AG04450 (cell line): Measurements from ENCODE around the gene SUPT7L. TPM values are rescaled to one million over a fixed set of nuclear protein-coding genes. Genes with fewer than 3 reads are reported as not detected.
"Not testable (repeated sequence)": the region's sequence is repeated elsewhere in the genome, so short reads cannot be mapped to it uniquely, and the experiment has no call there.

Source experiments
- CTCF ChIA-PET: fragments of 300-600, 350-600 bp; formaldehyde crosslinking; extraction: SDS; loops from one replicate; lab custom pipeline; 2022; ENCODE audit warnings: antibody characterized with exemption, inconsistent platforms; lab: Charles Lee
- POLR2A ChIA-PET: fragments of 350-600 bp; formaldehyde crosslinking; extraction: SDS; loops from one replicate; lab custom pipeline; 2021; ENCODE audit warnings: antibody characterized with exemption, inconsistent platforms; lab: Yijun Ruan, JAX
- DNase-seq: peaks from one replicate; pipeline ENCODE4 v3.0.0-alpha.2; 2011; ENCODE audit warnings: low read depth, low spot score
- H3K27ac ChIP-seq: one replicate; pipeline ENCODE4 v1.5.1; 2012; ENCODE audit warnings: low read depth, low read length, control low read depth
- H3K27me3 ChIP-seq: one replicate; pipeline ENCODE4 v1.6.0; 2012; ENCODE audit warnings: low read length; ENCODE audit not compliant: control insufficient read depth, insufficient read depth
- H3K4me3 ChIP-seq: 2 replicates; pipeline ENCODE4 v1.5.1; 2011; ENCODE audit warnings: mild to moderate bottlenecking, low read depth, low read length, control low read depth
- H3K9me3 ChIP-seq: 2 replicates; pipeline ENCODE4 v1.5.1; 2012; ENCODE audit warnings: low read length; ENCODE audit not compliant: control insufficient read depth, insufficient read depth
- polyA plus RNA-seq: library from polyadenylated mRNA; depleted of rRNA; stranded (reverse); fragments of >200 nt; gene quantifications from 2 replicates; pipeline ENCODE4 v1.2.3, GENCODE V29; 2011
- TF ChIP-seq, protein P1 (sequence below): IDR thresholded peaks from 2 replicates; pipeline ENCODE4 v1.5.1; 2011; ENCODE audit warnings: low read depth, low read length, control low read depth, inconsistent platforms

The SUPT7L gene
- polyA plus RNA-seq, 1 experiment, result 46.7 TPM

DNA sequence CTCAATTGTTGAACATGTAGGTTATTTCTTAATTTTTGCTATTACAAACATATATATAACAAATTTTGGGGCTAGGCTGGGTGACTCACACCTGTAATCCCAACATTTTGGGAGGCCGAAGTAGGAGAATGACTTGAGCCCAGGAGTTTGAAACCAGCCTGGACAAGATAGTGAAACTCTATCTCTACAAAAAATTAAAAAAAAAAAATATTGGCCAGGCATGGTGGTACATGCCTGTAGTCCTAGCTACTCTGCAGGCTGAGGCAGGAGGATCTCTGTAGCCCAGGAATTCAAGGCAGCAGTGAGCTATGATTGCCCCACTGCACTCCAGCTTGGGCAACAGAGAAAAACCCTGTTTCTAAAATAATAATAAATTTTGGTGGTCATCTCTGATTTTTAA is 23.8 kb upstream of the SUPT7L start:
- H3K27me3 ChIP-seq, result no peaks in the 10 kb centered on the region
- ChIA-PET CTCF (no interaction called here), POLR2A (no interaction called here)
- H3K9me3 ChIP-seq, result no peaks in the 10 kb centered on the region
- no peak overlapping the region for H3K4me3 ChIP-seq
- H3K27ac ChIP-seq, result no peak overlapping the region
- TF ChIP-seq, protein P1, sequence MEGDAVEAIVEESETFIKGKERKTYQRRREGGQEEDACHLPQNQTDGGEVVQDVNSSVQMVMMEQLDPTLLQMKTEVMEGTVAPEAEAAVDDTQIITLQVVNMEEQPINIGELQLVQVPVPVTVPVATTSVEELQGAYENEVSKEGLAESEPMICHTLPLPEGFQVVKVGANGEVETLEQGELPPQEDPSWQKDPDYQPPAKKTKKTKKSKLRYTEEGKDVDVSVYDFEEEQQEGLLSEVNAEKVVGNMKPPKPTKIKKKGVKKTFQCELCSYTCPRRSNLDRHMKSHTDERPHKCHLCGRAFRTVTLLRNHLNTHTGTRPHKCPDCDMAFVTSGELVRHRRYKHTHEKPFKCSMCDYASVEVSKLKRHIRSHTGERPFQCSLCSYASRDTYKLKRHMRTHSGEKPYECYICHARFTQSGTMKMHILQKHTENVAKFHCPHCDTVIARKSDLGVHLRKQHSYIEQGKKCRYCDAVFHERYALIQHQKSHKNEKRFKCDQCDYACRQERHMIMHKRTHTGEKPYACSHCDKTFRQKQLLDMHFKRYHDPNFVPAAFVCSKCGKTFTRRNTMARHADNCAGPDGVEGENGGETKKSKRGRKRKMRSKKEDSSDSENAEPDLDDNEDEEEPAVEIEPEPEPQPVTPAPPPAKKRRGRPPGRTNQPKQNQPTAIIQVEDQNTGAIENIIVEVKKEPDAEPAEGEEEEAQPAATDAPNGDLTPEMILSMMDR, result no peak
- DNase-seq, result no peak

DNA sequence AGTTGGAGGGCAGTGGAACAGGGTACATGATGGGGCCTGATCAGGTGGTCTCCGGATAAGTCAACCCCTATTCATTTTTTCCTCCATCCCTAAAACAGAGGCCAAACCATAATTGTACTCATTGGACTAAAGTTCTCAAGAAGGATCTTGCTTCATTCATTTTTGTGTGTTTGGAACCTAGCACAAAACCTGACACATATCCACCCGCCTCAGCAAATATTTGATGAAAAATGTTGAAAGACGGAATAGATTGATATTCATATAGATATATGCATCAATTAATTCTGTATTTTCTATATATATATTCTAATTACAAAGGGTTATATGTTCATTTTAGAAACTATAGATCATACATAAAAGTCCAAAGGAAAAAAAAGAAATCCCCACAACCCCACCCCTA is 22.2 kb upstream of the SUPT7L start:
- DNase-seq, result no peak
- Histone ChIP-seq H3K9me3 (no peaks in the 10 kb centered on the region), H3K4me3 (no peak overlapping the region), H3K27me3 (no peaks in the 10 kb centered on the region), H3K27ac (no peak overlapping the region)
- ChIA-PET CTCF (interaction anchor here (0.5 kb wide), 1 partner anchor 418 kb away, joined by 4 read pairs; no protein-coding TSS in a partner anchor), POLR2A (no interaction called here)
- TF ChIP-seq, protein P1, result no peak

DNA sequence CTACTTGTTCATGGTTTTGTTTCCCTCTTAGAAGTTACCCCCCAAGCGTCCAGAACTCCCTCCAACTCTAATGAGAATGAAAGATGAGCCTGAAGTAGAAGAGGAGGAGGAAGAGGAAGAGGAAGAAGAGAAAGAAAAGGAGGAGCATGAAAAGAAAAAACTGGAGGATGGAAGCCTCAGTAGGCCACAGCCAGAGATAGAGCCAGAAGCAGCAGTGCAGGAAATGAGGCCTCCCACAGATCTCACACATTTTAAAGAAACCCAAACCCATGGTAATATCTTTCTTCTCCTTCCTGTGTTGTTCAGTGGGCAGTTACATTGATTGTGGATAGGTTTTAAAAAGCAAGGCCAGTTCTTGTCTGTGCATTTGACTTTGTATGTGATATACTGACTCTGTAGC is 21.6 kb upstream of the SUPT7L start:
- H3K27ac ChIP-seq, POLR2A ChIA-PET, H3K9me3 ChIP-seq, H3K27me3 ChIP-seq, DNase-seq, H3K4me3 ChIP-seq: not testable (repeated sequence)
- CTCF ChIA-PET, result interaction anchor here (0.6 to 4.0 kb wide), 7 partner anchors 7 to 1184 kb away, joined by 4 to 39 read pairs (median 13); partner anchors contain the start of gene PPM1G

DNA sequence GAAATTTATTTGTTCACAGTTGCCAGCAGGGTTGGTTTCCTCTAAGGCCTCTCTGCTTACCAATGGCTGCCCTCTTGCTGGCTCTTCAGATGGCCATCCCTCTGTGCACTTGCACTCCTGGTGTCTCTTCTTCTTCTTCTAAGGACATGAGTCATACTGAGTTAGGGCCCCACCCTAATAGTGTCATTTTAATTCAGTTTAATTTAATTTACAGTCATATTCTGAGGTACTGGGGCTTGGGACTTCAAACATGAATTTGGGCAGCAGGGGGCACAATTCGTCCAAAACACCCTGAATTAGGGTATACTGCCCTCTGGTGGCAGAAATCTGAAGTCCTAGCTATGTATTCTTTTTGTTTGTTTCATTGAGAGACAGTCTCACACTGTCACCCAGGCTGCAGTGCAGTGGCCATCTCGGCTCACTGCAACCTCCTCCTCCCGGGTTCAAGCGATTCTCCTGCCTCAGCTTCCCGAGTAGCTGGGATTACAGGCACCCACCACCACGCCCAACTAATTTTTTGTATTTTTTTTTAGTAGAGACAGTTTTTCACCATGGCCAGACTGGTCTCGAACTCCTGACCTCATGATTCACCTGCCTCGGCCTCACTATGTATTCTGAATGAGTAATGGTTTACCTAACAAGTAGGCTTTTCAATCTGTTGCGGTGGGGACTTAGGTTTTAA is 20.1 kb upstream of the SUPT7L start:
- ChIA-PET POLR2A (interaction anchor here (0.6 to 1.1 kb wide), 3 partner anchors 20 to 713 kb away, joined by 3 to 4 read pairs (median 3); partner anchors contain the start of genes SLC4A1AP and SUPT7L), CTCF (interaction anchor here (0.5 to 4.0 kb wide), 83 partner anchors 8 to 1212 kb away, joined by 3 to 51 read pairs (median 3); partner anchors contain the start of genes CCDC121, GPN1, IFT172 and NRBP1)
- no peaks in the 10 kb centered on the region for H3K9me3 ChIP-seq
- H3K4me3 ChIP-seq, result no peak overlapping the region
- TF ChIP-seq, protein P1, result peak; percentile 93
- H3K27me3 ChIP-seq, result no peaks in the 10 kb centered on the region
- H3K27ac ChIP-seq, result peak overlapping the region; percentile 39
- DNase-seq, result peak; percentile 75

DNA sequence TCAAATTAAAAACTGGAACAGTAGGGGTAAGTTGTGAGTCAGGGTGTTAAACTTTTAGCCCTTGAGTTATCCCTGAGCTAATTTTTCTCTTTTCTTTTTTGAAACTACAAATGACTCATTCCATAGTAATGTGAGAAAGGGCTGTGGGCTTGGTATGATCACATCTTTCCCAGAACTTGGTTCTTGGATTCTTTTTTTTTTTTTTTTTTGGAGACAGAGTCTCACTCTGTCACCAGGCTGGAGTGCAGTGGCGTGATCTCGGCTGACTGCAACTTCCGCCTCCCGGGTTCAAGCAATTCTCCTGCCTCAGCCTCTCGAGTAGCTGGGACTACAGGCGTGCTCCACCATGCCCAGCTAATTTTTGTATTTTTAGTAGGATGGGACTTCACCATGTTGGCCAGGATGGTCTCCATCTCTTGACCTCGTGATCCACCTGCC is 18.9 kb upstream of the SUPT7L start:
- ChIA-PET POLR2A (interaction anchor here (0.6 to 0.7 kb wide), 3 partner anchors 35 to 984 kb away, joined by 4 to 7 read pairs (median 6); no protein-coding TSS in a partner anchor), CTCF (interaction anchor here (0.7 to 4.0 kb wide), 42 partner anchors 8 to 1102 kb away, joined by 3 to 51 read pairs (median 5); partner anchors contain the start of genes IFT172, NRBP1, PPM1G and SLC4A1AP)
- peak; percentile 64 for DNase-seq
- not testable (repeated sequence) for H3K4me3 ChIP-seq, H3K27me3 ChIP-seq, H3K9me3 ChIP-seq
- peak overlapping the region; percentile 80 for H3K27ac ChIP-seq
